Activated T-cell treated with anti-CD3 and anti-CD28 coated beads for 1 hour (primary cell): ENCODE data around the gene ZNF195.
"Not testable (repeated sequence)": the region's sequence is repeated elsewhere in the genome, so short reads cannot be mapped to it uniquely, and the experiment has no call there.

Experiments used
- DNase-seq: peaks from one replicate; pipeline ENCODE4 v3.0.0-alpha.2; 2020; ENCODE audit warnings: low read depth

Gene ZNF195

GRCh38 chr11:3378426-3379423 is at the start of gene ZNF195:
ZNF195 (minus strand) TSS chr11:3379146; CDS start chr11:3379040, 106 bp downstream.
- peak; percentile 97 for DNase-seq

GRCh38 chr11:3428076-3428475 is 49.1 kb upstream of the ZNF195 start:
- DNase-seq: not testable (repeated sequence)

DNA sequence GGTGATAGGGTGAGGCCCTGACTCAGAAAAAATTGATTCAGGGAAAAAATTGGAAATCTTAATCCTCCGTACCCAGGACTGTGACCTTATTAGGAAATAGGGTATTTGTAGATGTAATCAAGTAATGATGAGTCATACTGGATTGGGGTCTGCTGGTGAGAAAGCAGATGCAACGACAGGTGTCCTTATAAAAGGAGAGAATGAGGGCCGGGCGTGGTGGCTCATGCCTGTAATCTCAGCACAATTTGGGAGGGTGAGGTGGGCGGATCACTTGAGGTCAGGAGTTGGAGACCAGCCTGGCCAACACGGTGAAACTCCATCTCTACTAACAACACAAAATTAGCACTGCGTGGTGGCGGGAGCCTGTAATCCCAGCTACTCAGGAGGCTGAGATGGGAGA is 47.6 kb upstream of the ZNF195 start:
- not testable (repeated sequence) for DNase-seq

- DNase-seq: not testable (repeated sequence)
Observed at GRCh38 chr11:3423928-3424327, 45.0 kb upstream of the ZNF195 start.

DNA sequence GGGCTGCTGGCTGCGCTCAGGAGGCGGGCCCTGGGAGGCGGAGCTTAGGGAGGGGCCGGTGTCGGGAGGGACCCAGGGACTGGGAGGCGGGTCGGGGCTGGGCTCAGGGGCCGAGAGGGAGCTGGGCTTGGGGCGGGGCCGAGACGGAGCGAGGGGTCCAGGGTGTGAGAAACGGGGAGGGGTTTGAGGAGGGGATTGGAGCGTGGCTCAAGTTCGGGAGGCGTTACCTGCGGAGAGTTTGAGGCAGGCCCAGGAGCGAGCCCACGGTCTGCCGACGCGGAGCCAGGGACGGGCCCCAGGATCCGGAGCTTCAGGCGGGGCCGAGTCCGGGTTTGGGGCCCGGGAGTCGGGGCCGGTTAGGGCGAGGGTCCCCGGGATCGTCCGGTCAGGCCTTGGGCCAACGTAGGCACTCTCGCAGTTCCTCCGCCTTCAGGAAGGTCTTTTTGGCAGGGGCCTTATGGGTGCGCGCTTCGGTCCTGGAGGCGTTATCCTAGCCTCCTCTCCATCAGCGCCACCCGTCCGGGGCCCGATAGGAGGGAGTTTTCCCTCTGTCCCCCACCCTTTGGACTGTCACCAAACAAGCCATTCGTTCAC is 44.3 kb upstream of the ZNF195 start:
- not testable (repeated sequence) for DNase-seq

GRCh38 chr11:3422380-3423137 is 43.6 kb upstream of the ZNF195 start:
- peak; percentile 95 for DNase-seq

DNA sequence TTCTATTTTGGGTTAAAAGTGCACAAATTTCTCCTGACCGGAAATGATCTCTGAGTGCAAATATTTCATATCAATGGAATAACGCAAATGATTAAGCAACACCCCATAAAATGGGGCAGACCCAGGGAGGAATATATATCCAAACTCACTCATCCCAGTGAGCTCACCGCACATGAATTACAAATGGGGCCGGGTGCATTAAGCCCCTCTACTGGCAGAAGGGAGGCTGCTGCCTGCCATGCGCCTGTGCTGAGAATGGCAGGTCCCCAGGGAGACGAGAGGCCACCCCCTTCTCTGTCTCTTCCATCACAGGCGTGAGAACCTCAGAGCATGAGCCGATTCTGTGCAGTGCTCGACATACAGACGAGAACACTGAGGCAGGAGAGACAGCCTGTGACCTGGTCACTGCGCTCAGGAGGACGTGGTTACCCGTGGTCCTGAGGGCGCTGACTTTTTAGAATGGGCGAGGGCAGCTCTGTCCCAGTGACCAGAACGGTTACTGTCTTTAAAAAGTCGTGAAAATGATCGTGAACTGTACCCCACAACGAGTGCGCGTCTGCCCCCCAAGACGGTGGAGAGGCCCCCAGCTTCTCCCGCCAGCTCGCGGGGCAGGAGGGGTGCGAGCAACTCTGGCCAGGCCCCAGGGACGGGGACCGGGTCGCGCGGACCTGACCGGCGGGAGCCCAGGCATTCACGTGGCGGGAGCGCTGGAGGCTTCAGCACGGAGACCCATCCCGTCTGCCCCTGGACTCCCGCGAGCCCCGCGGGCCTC is 42.8 kb upstream of the ZNF195 start:
- not testable (repeated sequence) for DNase-seq

DNA sequence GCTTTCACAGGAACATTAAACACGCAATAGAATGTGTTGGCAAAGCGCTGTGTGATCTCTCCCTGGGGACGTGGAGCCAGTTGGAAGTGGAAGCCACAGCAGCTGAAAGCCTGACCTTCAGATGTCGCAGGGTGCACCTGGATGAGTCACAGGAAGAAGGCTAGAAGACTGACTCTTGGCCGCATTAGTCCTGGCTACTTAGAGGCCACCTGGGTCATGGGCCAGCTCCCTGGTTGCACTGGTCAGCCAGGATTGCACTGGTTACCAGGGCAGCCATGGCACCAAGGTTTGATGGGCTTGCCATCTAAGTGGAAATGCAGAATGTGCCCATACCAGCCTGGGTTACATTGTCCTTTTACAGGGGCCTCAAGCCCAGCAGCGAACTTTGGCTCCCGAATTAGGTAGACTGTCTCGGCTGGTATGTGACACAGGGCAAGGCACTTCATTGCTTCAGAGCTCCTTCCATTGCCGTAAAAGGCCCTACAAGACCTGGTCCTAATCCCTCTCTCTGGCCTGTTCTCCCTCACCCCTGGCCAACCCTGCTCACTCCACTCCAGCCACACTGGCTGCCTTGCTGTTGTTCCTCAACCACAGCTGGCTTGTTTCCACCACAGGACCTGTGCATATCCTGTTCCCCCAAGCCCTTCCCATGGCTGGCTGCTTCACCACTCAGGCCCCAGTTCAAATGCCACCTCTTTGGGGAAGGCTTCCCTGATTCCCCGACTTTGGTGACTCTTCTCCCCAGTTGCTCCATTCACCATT is 41.5 kb upstream of the ZNF195 start:
- DNase-seq: not testable (repeated sequence)

- DNase-seq: not testable (repeated sequence)
Observed at GRCh38 chr11:3419496-3419895, 40.5 kb upstream of the ZNF195 start.

DNA sequence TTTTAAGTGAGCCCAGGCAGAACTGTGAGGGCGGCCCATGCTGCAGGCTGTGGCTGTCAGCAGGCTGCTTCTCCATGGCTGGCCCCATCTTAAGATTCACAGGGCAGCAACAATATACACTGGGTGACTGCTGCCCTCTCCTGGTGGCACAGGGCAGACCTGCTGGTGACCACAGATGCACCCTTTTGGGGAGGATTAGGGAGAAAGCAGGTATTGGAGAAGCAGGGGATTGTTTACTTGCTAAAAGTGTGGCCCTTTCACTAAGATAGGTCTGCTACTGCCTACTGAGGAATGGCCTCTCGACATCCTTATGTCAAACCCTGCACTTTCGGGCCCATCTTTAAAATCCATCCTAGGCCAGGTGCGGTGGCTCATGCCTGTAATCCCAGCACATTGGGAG is 38.1 kb upstream of the ZNF195 start:
- peak; percentile 49 for DNase-seq

GRCh38 chr11:3415301-3415700 is 36.4 kb upstream of the ZNF195 start:
- not testable (repeated sequence) for DNase-seq

DNA sequence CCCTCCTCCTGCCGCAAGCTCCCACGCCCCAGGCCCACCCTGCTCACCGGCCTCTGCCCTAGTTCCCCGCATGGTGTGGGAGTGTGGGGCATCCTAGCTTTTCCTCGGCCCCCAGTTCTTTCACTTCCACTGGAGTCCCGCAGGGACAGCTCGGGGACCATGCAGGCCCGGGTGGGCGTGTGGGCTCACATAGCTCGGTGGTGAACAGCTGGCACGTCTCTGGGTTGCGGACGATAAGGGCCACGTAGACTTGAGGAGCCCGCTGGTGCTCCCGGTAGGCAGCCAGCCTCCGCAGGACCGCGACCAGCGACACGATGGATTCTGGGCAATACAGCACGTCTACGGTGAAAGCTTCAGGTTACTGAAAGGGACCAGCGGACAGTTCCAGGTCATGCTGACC is 34.7 kb upstream of the ZNF195 start:
- DNase-seq: not testable (repeated sequence)

DNA sequence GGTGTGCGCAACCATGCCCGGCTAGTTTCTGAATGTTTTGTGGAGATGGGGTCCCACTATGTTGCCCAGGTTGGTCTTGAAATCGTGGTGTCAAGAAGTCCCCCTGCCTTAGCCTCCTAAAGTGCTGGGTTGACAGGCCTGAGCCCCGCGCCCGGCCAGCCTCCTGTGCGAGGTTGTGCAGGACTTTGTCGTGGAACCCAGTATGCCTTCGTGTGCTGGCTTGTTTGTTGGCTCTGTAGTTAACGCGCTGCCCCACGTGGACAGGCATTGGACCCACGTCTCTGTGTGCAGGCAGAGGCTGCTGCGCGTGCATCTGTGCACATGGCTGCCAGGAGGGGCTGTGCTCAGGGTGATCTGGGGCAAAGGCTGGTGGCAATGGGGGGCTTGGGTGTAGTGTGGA is 33.9 kb upstream of the ZNF195 start:
- DNase-seq: no peak

DNA sequence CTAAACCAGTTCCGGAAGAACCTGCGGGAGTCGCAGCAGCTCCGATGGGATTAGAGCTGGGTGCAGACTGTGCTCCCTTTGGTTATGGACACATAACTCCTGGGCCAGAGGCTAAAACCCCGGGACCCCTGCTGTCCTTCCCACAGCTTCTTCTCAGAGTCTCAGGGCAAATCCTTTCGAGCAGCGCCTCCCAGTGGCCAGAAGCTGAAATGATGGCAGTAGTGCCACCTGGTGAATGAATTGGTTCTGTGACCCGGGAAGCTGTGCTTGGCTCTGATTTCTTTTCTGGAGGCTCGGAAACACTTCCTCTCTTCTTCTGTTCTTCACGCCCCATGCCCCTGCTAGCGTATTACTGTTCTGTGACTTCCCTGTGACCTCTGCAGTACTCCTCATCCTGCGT is 29.8 kb upstream of the ZNF195 start:
- DNase-seq: peak; percentile 75

DNA sequence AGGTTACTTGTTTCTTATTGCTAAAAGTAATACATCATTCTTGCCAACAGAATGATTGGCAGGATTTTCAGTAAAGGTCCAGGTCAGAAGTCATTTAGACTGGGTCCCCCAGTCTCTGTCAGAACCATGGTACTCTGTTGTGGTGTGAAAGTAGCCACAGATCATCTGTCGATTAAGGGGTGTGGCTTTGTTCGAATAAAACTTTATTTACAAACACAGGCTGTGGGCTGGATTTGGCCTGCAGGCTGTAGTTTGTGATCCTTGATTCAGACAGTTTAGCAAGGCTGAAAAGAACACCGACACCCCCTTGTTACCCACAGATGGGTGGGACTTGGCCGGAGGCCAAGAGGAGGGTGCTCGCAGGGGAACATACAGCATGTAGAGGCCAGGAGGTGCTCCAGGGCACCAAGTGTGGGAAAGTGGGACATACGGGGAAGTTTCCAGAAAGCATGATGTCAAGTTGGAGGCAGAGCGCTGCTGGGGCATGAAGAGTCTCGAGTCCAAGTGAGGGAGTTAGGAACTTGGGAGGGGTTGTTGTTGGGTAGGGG is 29.2 kb upstream of the ZNF195 start:
- DNase-seq: not testable (repeated sequence)

- not testable (repeated sequence) for DNase-seq
Observed at GRCh38 chr11:3406937-3407336, 28.0 kb upstream of the ZNF195 start.

DNA sequence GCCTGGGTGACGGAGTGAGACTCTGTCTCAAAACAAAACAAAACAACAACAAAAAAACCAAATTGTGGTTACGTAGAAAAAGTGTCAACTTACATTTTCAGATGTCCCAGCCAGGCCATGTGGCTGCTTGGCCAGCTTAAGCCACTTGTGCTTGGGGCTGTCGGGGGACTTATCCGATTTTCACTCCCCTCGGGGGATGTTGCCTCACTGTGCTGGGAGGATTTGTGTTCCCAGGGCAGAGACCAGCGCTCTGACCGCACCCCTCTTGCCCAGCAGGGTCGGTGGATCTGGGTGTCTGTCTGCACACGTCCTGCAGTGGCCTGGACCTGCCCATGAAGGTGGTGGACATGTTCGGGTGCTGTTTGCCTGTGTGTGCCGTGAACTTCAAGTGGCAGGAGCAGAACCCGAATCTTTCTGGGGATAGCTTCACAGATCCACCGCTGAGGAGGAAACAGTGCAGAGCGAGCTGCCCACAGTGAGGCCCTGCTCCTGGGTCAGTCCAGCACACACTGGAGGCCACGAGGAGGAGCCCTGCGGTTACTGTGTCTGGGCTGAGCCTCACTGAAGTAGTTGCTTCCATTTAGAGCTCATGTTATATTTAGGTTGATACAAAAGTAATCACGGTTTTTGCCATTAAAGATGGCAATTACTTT is 27.4 kb upstream of the ZNF195 start:
- not testable (repeated sequence) for DNase-seq

DNA sequence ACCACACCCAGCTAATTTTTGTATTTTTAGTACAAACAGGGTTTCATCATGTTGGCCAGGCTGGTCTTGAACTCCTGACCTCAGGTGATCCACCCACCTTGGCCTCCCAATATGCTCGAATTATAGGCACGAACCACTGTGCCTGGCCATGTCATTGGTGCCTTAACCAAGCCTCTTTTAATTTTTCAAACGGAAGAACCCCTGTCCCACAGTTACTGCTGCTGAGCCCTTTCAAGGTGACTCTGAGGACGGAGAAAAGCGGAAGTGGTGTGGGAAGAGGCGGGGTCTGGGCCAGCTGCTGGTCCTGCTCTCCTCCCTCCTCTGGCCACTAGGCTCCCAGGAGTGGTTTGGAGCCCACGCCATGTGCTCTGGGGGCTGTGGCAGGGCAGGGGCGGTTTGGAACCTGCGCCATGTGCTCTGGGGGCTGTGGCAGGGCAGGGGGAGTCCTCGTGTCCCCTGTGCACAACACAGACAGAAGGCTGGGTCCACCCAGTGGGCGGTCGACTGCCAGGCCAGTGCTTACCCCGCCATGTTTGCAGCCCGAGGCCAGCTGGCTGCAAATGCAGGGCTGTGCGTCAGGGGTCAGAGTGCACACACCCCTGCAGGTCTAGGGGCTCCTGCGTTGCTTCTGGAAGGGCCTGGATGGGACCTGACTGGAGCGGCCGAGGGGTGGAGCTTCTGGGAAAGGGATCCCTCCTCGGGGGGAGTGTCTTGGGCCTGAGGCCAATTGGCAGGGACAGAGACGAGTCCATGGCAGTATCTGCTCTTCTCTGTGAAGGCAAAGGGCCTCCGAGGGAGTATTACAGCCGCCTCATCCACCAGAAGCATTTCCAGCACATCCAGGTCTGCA is 25.4 kb upstream of the ZNF195 start:
- not testable (repeated sequence) for DNase-seq

DNA sequence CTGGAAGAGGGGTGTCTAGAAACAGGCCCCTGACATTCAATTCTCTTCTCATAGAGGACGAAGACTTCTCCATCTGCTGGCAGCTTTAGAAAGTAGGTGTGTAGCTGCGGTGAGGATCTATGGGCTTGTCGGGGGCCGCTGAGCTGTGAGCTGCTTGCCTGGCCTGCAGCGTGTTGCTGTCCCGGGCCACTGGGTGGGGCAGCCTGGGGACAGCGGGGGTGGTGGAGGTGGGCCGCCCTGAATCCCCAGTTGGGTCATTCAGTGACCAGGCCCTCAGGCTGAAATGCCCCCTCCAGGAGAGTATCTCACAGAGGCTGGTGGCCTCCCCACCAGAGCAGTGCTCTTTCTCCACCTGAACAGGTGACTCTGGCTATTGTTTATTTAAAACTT is 23.9 kb upstream of the ZNF195 start:
- not testable (repeated sequence) for DNase-seq
